Activated CD4-positive, alpha-beta T cell treated with anti-CD3 and anti-CD28 coated beads for 48 hours (primary cell): Measurements from ENCODE around the gene PCDHGA11.
A peak's percentile ranks its signal among the peaks of the same experiment; 100 is the strongest.
"Not testable (repeated sequence)": the region's sequence is repeated elsewhere in the genome, so short reads cannot be mapped to it uniquely, and the experiment has no call there.

Source experiments
- DNase-seq: peaks from one replicate; pipeline ENCODE4 v3.0.0-alpha.2; 2020

PCDHGA11 gene

DNA sequence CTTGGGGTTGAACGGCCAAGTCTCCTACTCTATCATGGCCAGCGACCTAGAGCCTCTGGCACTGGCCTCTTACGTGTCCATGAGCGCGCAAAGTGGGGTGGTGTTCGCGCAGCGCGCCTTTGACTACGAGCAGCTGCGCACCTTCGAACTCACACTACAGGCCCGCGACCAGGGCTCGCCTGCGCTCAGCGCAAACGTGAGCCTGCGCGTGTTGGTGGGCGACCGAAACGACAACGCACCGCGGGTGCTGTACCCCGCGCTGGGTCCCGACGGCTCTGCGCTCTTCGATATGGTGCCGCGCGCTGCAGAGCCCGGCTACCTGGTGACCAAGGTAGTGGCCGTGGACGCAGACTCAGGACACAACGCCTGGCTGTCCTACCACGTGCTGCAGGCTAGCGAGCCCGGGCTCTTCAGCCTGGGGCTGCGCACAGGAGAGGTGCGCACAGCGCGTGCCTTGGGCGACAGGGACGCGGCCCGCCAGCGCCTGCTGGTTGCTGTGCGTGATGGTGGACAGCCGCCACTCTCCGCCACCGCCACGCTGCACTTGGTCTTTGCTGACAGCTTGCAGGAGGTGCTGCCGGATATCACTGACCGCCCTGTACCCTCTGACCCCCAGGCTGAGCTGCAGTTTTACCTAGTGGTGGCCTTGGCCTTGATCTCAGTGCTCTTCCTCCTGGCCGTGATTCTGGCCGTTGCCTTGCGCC, 21.1 kb upstream of the PCDHGA11 start:
- no peak for DNase-seq

DNA sequence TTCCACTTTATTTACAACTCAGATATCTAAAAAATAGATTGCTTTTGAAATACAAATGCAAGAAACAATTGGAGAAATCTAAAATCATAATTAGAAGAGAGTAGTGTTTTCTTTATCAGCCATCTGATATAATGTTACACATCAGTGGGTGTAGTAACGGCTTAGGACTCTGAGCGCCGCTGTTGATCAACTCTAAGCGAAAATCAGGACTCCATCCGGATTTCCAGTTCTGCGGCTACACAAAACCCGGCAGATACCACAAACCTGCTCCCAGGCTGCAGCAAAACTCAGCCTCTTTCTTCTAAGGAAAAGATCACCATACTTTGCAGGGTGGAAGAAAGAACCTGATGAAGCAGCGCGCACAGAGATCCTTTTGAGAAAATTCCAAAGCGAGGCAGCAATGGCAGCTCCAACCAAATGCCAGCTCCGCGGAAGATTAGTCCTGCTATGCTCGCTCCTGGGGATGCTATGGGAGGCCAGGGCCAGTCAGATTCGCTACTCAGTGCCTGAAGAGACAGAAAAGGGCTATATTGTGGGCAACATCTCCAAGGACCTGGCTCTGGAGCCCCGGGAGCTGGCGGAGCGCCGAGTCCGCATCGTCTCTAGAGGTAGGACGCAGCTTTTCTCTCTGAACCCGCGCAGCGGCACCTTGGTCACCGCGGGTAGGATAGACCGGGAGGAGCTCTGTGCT, 18.2 kb upstream of the PCDHGA11 start, which contains the start of gene PCDHGA9:
TSS of gene PCDHGA9 (plus strand) at position 226 of the 691 bp plus-strand sequence. CDS start at position 401, 175 bp downstream.
- no peak for DNase-seq

DNA sequence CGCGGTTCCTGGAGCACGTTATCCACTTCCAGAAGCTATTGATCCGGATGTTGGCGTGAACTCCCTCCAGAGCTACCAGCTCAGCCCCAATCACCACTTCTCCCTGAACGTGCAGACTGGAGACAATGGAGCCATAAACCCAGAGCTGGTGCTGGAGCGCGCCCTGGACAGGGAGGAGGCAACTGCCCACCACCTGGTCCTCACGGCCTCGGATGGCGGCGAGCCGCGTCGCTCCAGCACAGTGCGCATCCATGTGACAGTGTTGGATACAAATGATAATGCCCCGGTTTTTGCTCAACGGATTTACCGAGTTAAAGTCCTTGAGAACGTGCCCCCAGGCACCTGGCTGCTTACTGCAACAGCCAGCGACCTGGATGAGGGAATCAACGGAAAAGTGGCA, 17.5 kb upstream of the PCDHGA11 start:
- no peak for DNase-seq

DNA sequence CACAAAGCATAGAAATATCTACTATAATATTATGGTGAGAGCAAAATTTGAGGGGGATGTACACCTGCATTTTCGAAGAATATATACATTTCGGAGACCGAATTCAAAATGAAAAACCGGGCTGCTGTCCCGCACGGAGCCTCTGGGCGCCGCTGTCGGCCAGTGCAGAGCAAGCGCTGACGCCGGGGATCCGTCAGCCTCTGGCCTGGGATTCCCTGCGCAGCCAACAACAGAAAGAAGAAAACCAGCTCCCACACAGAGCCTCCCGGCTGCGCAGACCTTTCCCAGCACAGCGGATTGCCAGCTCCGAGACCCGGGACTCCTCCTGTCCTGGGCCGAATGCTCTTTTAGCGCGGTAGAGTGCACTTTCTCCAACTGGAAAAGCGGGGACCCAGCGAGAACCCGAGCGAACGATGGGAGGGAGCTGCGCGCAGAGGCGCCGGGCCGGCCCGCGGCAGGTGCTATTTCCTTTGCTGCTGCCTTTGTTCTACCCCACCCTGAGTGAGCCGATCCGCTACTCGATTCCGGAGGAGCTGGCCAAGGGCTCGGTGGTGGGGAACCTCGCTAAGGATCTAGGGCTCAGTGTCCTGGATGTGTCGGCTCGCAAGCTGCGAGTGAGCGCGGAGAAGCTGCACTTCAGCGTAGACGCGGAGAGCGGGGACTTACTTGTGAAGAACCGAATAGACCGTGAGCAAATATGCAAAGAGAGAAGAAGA, 12.9 kb upstream of the PCDHGA11 start, which contains the start of gene PCDHGB6:
TSS of gene PCDHGB6 (plus strand) at position 232 of the 716 bp plus-strand sequence. CDS start at position 414, 182 bp downstream.
- peak; percentile 67 for DNase-seq

DNA sequence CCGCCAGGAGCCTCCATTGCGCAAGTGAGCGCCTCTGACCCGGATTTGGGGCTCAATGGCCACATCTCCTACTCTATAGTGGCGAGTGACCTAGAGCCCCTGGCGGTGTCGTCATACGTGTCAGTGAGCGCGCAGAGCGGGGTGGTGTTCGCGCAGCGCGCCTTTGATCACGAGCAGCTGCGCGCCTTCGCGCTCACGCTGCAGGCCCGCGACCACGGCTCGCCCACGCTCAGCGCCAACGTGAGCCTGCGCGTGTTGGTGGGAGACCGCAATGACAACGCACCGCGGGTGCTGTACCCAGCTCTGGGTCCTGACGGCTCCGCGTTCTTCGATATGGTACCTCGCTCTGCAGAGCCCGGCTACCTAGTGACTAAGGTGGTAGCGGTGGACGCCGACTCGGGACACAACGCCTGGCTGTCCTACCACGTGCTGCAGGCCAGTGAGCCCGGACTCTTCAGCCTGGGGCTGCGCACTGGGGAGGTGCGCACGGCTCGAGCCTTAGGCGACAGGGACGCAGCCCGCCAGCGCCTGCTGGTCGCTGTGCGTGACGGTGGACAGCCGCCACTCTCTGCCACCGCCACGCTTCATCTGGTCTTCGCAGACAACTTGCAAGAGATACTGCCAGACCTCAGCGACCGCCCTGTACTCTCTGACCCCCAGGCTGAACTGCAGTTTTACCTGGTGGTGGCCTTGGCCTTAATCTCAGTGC, 11.1 kb upstream of the PCDHGA11 start:
- DNase-seq = no peak

DNA sequence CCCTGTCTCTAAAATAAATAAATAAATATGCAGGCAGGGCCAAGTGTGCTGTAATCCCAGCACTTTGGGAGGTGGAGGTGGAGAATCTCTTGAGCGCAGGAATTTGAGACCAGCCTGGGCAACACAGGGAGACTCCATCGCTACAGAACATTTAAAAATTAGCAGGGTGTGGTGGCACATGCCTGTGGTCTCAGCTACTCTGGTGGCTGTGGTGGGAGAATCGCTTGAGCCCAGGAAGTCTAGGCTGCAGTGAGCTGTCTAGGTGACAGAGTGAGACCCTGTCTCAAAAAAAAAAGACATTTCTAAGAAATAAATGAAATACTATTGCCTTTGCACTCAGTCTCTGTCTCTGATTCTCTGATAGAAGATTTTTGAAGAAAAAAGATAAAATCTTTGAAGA, 9.3 kb upstream of the PCDHGA11 start:
- no peak for DNase-seq

DNA sequence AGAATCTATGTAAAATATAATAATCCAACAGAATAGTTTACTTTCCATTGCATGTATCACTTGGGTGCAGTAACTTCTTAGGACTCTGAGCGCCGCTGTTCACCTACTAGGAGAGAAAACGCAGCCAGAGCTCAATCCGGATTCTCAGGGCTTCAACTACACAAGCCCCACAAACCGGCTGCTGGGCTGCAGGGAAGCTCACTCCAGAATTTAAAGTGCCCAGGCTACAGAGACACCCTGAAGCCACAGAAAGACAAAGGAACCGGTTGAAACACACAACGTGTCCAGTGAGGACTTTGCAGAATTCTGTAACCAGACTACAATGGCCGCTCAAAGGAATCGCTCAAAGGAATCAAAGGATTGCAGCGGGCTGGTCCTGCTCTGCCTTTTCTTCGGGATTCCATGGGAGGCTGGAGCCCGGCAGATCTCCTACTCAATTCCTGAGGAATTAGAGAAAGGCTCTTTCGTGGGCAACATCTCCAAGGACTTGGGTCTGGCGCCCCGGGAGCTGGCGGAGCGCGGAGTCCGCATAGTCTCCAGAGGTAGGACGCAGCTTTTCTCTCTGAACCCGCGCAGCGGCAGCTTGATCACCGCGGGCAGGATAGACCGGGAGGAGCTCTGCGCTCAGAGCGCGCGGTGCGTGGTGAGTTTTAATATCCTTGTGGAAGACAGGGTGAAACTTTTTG, 7.9 kb upstream of the PCDHGA11 start, which contains the start of gene PCDHGA10:
TSS of gene PCDHGA10 (plus strand) at position 134 of the 686 bp plus-strand sequence. CDS start at position 323, 189 bp downstream.
- DNase-seq = peak; percentile 70

DNA sequence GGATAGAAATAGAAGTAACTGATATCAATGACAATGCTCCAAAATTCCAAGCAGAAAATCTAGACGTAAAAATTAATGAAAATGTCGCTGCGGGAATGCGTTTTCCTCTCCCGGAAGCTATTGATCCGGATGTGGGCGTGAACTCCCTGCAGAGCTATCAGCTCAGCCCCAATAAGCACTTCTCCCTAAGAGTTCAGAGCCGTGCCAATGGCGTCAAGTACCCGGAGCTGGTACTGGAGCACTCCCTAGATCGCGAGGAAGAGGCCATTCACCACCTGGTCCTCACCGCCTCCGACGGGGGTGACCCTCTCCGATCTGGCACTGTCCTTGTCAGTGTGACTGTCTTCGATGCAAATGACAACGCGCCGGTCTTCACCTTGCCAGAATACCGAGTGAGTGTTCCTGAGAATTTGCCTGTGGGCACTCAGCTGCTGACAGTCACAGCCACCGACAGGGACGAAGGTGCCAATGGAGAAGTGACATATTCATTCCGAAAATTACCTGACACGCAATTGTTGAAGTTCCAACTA, 7.2 kb upstream of the PCDHGA11 start:
- DNase-seq = no peak

DNA sequence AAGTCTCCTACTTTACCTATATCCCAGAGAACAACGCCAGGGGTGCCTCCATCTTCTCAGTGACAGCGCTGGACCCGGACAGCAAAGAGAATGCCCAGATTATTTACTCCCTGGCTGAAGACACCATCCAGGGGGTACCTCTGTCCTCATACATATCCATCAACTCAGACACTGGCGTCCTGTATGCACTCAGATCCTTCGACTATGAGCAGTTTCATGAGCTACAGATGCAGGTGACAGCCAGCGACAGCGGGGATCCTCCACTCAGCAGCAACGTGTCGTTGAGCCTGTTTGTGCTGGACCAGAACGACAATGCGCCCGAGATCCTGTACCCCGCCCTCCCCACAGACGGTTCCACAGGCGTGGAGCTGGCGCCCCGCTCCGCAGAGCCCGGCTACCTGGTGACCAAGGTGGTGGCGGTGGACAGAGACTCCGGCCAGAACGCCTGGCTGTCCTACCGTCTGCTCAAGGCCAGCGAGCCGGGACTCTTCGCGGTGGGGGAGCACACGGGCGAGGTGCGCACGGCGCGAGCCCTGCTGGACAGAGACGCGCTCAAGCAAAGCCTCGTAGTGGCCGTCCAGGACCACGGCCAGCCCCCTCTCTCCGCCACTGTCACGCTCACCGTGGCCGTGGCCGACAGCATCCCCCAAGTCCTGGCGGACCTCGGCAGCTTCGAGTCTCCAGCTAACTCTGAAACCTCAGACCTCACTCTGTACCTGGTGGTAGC, 6.1 kb upstream of the PCDHGA11 start:
- DNase-seq = not testable (repeated sequence)

DNA sequence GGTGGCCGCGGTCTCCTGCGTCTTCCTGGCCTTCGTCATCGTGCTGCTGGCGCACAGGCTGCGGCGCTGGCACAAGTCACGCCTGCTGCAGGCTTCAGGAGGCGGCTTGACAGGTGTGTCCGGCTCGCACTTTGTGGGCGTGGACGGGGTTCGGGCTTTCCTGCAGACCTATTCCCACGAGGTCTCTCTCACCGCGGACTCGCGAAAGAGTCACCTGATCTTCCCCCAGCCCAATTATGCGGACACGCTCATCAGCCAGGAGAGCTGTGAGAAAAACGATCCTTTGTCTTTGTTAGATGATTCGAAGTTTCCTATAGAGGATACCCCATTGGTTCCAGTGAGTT, 5.6 kb upstream of the PCDHGA11 start:
- not testable (repeated sequence) for DNase-seq

DNA sequence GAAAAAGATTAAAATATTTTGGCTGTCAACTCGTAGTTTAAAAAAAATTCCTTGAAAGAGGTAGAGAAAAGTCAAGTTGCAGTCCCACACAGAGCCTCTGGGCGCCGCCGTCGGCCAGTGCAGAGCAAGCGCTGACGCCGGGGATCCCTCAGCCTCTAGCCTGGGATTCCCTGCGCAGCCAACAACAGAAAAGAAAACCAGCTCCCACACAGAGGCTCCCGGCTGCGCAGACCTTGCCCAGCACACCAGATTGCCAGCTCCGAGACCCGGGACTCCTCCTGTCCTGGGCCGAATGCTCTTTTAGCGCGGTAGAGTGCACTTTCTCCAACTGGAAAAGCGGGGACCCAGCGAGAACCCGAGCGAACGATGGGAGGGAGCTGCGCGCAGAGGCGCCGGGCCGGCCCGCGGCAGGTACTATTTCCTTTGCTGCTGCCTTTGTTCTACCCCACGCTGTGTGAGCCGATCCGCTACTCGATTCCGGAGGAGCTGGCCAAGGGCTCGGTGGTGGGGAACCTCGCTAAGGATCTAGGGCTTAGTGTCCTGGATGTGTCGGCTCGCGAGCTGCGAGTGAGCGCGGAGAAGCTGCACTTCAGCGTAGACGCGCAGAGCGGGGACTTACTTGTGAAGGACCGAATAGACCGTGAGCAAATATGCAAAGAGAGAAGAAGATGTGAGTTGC, 3.2 kb upstream of the PCDHGA11 start, which contains the start of gene PCDHGB7:
TSS of gene PCDHGB7 (plus strand) at position 184 of the 679 bp plus-strand sequence. CDS start at position 367, 183 bp downstream.
- peak; percentile 78 for DNase-seq

DNA sequence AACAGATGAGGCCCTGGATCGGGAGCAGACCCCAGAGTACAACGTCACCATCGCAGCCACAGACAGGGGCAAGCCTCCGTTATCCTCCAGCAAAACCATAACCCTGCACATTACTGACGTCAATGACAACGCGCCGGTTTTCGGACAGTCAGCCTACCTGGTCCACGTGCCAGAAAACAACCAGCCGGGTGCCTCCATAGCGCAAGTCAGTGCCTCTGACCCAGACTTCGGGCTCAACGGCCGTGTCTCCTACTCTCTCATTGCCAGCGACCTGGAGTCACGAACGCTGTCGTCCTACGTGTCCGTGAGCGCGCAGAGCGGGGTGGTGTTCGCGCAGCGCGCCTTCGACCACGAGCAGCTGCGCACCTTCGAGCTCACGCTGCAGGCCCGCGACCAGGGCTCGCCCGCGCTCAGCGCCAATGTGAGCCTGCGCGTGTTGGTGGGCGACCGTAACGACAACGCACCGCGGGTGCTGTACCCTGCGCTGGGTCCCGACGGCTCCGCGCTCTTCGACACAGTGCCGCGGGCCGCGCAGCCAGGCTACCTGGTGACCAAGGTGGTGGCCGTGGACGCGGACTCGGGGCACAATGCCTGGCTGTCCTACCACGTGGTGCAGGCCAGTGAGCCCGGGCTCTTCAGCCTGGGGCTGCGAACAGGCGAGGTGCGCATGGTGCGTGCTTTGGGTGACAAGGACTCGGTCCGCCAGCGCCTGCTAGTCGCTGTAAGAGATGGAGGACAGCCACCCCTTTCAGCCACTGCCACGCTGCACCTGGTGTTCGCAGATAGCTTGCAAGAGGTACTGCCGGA, 1.6 kb upstream of the PCDHGA11 start:
- no peak for DNase-seq

DNA sequence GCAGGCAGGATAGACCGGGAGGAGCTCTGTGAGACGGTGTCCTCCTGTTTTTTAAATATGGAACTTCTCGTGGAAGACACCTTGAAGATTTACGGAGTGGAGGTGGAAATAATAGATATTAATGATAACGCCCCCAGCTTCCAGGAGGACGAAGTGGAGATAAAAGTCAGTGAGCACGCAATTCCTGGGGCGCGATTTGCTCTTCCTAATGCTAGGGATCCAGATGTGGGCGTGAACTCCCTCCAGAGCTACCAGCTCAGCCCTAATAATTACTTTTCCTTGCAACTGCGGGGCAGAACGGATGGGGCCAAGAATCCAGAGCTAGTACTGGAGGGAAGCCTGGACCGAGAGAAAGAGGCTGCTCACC, 621 bp downstream of the PCDHGA11 start:
- DNase-seq = no peak

DNA sequence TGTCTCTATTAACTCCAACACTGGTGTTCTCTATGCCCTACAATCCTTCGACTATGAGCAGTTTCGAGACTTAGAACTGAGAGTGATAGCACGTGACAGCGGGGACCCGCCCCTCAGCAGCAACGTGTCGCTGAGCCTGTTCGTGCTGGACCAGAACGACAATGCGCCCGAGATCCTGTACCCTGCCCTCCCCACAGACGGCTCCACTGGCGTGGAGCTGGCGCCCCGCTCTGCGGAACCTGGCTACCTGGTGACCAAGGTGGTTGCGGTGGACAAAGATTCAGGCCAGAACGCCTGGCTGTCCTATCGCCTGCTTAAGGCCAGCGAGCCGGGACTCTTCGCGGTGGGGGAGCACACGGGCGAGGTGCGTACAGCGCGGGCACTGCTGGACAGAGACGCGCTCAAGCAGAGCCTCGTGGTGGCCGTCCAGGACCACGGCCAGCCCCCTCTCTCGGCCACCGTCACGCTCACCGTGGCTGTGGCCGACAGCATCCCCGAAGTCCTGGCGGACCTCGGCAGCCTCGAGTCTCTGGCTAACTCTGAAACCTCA, 2.0 kb downstream of the PCDHGA11 start:
- DNase-seq = no peak

DNA sequence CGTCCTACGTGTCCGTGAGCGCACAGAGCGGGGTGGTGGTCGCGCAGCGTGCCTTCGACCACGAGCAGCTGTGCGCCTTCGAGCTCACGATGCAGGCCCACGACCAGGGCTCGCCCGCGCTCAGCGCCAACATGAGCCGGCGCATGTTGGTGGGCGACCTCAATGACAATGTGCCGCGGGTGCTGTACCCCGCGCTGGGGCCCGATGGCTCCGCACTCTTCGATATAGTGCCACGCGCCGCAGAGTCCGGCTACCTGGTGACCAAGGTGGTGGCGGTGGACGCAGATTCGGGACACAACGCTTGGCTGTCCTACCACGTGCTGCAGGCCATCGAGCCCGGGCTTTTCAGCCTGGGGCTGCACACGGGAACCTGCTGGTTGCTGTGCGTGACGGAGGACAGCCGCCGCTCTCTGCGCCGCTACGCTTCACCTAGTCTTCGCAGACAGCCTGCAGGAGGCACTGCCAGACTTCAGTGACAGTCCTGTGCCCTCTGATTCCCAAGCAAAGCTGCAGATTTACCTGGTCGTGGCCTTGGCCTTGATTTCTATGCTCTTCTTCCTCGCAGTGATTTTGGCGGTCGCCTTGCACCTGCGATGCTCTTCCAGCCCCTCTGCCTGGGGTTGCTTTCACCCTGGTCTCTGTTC, 7.1 kb downstream of the PCDHGA11 start:
- no peak for DNase-seq

DNA sequence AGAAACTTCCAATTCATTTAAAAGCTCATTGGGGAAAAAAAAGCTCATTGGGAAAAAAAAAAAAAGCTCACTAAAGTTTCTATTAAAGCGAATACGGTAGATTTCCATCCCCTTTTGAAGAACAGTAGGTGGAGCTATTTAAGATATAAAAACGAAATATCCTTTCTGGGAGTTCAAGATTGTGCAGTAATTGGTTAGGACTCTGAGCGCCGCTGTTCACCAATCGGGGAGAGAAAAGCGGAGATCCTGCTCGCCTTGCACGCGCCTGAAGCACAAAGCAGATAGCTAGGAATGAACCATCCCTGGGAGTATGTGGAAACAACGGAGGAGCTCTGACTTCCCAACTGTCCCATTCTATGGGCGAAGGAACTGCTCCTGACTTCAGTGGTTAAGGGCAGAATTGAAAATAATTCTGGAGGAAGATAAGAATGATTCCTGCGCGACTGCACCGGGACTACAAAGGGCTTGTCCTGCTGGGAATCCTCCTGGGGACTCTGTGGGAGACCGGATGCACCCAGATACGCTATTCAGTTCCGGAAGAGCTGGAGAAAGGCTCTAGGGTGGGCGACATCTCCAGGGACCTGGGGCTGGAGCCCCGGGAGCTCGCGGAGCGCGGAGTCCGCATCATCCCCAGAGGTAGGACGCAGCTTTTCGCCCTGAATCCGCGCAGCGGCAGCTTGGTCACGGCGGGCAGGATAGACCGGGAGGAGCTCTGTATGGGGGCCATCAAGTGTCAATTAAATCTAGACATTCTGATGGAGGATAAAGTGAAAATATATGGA, 9.7 kb downstream of the PCDHGA11 start, which contains the start of gene PCDHGA12:
TSS of gene PCDHGA12 (plus strand) at position 176 of the 782 bp plus-strand sequence. CDS start at position 429, 253 bp downstream.
- peak; percentile 61 for DNase-seq

DNA sequence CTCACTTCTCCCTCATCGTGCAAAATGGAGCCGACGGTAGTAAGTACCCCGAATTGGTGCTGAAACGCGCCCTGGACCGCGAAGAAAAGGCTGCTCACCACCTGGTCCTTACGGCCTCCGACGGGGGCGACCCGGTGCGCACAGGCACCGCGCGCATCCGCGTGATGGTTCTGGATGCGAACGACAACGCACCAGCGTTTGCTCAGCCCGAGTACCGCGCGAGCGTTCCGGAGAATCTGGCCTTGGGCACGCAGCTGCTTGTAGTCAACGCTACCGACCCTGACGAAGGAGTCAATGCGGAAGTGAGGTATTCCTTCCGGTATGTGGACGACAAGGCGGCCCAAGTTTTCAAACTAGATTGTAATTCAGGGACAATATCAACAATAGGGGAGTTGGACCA, 10.4 kb downstream of the PCDHGA11 start:
- no peak for DNase-seq

DNA sequence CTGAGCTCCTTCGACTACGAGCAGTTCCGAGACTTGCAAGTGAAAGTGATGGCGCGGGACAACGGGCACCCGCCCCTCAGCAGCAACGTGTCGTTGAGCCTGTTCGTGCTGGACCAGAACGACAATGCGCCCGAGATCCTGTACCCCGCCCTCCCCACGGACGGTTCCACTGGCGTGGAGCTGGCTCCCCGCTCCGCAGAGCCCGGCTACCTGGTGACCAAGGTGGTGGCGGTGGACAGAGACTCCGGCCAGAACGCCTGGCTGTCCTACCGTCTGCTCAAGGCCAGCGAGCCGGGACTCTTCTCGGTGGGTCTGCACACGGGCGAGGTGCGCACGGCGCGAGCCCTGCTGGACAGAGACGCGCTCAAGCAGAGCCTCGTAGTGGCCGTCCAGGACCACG, 11.5 kb downstream of the PCDHGA11 start:
- not testable (repeated sequence) for DNase-seq
